NCI-H2029 treated with DMSO at 0.1 percent for 48 hours (cell line): ENCODE results near the gene PCDHA10.
"Not testable (repeated sequence)": the region's sequence is repeated elsewhere in the genome, so short reads cannot be mapped to it uniquely, and the experiment has no call there.

Source experiments
- DNase-seq: peaks from one replicate; lab custom pipeline; 2025; lab: John Stamatoyannopoulos, UW

The PCDHA10 gene

GRCh38 chr5:140842798-140843733 lies 12.6 kb upstream of the PCDHA10 start:
- DNase-seq: no peak

GRCh38 chr5:140848139-140849102 lies 7.3 kb upstream of the PCDHA10 start, which contains the start of gene PCDHA9:
PCDHA9 (plus strand) TSS chr5:140848382; CDS start chr5:140848496, 114 bp downstream.
- DNase-seq: not testable (repeated sequence)

- not testable (repeated sequence) for DNase-seq
Measured at GRCh38 chr5:140849831-140850634, 5.7 kb upstream of the PCDHA10 start.

GRCh38 chr5:140857177-140857986 lies 1.7 kb downstream of the PCDHA10 start:
- DNase-seq: no peak

GRCh38 chr5:140857987-140858240 lies 2.2 kb downstream of the PCDHA10 start:
- no peak for DNase-seq

GRCh38 chr5:140862441-140863295 lies 7.0 kb downstream of the PCDHA10 start:
- DNase-seq: no peak

GRCh38 chr5:140868721-140869554 lies 13.2 kb downstream of the PCDHA10 start, which contains the start of gene PCDHA11:
PCDHA11 (plus strand) TSS chr5:140868957; CDS start chr5:140869104, 147 bp downstream.
- DNase-seq: peak; percentile 18

GRCh38 chr5:140869555-140869886 lies 13.8 kb downstream of the PCDHA10 start:
- no peak for DNase-seq

- DNase-seq: no peak
Measured at GRCh38 chr5:140870221-140871201, 14.8 kb downstream of the PCDHA10 start.

GRCh38 chr5:140875085-140876065 lies 19.7 kb downstream of the PCDHA10 start, which contains the start of gene PCDHA12:
PCDHA12 (plus strand) TSS chr5:140875308; CDS start chr5:140875473, 165 bp downstream.
- no peak for DNase-seq

GRCh38 chr5:140876541-140877261 lies 21.0 kb downstream of the PCDHA10 start:
- not testable (repeated sequence) for DNase-seq

- DNase-seq: no peak
Measured at GRCh38 chr5:140877262-140877581, 21.5 kb downstream of the PCDHA10 start.

GRCh38 chr5:140881889-140882590 lies 26.3 kb downstream of the PCDHA10 start, which contains the start of gene PCDHA13:
PCDHA13 (plus strand) TSS chr5:140882124; CDS start chr5:140882269, 145 bp downstream.
- no peak for DNase-seq

- DNase-seq: no peak
Measured at GRCh38 chr5:140882591-140882899, 26.8 kb downstream of the PCDHA10 start.

GRCh38 chr5:140883373-140883772 lies 27.7 kb downstream of the PCDHA10 start:
- no peak for DNase-seq
